ENCODE measurements around the gene MATK.

MATK gene

DNA sequence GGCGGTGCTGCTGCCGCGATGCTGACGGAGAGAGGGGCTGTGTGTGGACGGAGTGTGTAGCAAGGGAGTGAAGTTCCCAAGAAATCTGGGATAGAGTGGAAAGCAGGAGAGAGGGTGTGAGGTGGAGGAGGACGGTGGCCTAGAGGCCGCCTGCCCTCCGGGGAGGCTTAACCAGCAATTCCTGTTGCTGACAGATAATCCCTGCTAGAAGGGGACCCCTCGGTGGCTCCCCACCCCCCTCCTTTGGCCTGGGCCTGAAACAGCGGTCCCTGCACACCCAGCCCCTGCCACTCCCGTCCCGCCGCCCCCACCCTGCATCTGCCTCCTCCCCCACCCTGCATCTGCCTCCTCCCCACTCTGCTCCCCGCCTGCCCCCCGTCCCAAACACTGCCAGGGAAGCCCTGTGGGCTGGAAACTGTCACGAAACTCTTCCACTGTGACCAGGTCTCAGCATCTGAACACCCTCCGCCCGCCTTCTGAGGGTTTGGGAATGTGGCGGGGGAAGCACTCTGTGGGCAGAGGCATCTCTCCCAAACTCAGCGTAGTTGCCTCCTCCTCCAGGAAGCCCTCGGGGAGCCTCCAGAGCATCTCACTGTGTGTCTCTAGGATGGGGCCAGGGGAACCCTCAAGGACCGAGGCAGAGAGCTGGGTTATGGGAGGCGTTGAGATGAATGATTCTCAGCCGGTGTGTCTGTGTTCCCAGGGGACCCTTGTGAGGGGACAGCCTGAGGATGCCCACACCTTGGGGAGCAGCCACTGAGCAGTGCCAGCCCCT is 17.1 kb upstream of the MATK start:
- TF ChIP-seq EZH2 (IDR thresholded peaks at IDR 0.05) (no peak), FOXP2 (optimal IDR thresholded peaks at IDR 0.05; ENCODE audit: control extremely low read depth, extremely low read length, insufficient read depth) (no peak), POLR2AphosphoS5 (IDR thresholded peaks at IDR 0.05; ENCODE audit: borderline replicate concordance, low read depth, low read length) (no peak)
- no peaks in the 10 kb centered on the region for H3K36me3 ChIP-seq (ENCODE audit: insufficient read depth, low read length)
- no peak overlapping the region for H3K27ac ChIP-seq
- no peak overlapping the region for H3K4me3 ChIP-seq
- no peak overlapping the region for H3K9ac ChIP-seq (ENCODE audit: insufficient read length)
- DNase-seq (ENCODE audit: low read depth, low spot score) = no peak
- no peaks in the 10 kb centered on the region for H3K9me3 ChIP-seq (ENCODE audit: low read depth, low read length)

DNA sequence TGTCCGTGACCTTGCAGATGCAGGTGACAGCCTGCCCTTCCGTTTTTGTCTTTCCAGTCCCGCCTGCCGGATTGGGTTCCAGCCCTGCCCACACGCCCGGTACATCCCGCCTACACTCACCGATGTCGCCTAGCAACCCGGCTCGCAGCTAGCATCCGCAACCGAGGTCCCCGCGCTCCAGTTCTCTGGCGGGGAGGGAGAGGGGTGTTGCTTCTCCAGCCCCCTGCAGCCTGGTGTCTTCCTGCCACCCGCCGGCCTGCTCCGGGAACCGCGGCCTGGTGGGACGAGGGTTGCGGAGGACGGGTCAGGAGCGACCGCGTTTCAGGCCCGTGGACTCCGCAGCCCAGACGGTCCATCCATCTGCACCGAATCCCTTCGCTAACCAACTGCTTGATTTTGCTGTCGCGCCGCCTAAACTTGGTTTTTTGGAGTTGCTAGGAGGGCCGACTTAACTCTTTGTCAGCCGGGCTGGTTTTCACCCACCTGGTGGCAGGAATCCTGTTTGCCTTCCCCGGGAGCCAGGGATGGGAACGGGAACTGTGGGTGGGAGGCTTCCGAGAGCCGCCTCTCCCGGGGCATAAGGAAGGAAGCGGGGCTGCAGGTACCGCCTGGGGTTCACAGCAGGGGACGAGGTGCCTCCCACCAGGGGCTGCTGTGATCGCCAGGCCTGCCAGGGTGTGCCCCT is 15.4 kb upstream of the MATK start:
- TF ChIP-seq POLR2AphosphoS5 (IDR thresholded peaks at IDR 0.05; ENCODE audit: borderline replicate concordance, low read depth, low read length) (no peak), FOXP2 (optimal IDR thresholded peaks at IDR 0.05; ENCODE audit: control extremely low read depth, extremely low read length, insufficient read depth) (no peak)
- Histone ChIP-seq H3K9me3 (ENCODE audit: low read depth, low read length) (no peaks in the 10 kb centered on the region), H3K9ac (ENCODE audit: insufficient read length) (no peak overlapping the region), H3K4me3 (no peak overlapping the region), H3K27ac (no peak overlapping the region), H3K36me3 (ENCODE audit: insufficient read depth, low read length) (no peaks in the 10 kb centered on the region)
- DNase-seq (ENCODE audit: low read depth, low spot score) = no peak

DNA sequence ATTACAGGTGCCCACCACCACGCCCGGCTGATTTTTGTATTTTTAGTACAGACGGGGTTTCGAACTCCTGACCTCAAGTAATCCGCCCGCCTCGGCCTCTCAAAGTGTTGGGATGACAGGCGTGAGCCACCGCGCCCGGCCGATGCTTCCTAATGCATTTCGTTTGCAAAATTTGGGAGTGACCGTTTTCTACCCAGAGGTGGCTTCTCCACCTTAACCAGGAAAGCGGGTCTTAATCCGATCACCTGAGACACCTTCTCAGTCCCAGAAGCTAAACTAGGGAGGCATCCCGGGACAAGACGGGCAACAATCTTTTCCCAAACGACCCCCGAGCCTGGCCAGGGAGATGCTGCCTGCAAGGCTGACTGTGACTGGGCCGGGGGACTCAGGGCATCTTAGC is 14.8 kb upstream of the MATK start:
- no peaks in the 10 kb centered on the region for H3K36me3 ChIP-seq (ENCODE audit: insufficient read depth, low read length)
- no peak for DNase-seq (ENCODE audit: low read depth, low spot score)
- no peak overlapping the region for H3K4me3 ChIP-seq
- H3K27ac ChIP-seq = no peak overlapping the region
- no peaks in the 10 kb centered on the region for H3K9me3 ChIP-seq (ENCODE audit: low read depth, low read length)
- H3K9ac ChIP-seq (ENCODE audit: insufficient read length) = no peak overlapping the region
- TF ChIP-seq EZH2 (IDR thresholded peaks at IDR 0.05) (no peak), FOXP2 (optimal IDR thresholded peaks at IDR 0.05; ENCODE audit: control extremely low read depth, extremely low read length, insufficient read depth) (no peak), POLR2AphosphoS5 (IDR thresholded peaks at IDR 0.05; ENCODE audit: borderline replicate concordance, low read depth, low read length) (no peak)

DNA sequence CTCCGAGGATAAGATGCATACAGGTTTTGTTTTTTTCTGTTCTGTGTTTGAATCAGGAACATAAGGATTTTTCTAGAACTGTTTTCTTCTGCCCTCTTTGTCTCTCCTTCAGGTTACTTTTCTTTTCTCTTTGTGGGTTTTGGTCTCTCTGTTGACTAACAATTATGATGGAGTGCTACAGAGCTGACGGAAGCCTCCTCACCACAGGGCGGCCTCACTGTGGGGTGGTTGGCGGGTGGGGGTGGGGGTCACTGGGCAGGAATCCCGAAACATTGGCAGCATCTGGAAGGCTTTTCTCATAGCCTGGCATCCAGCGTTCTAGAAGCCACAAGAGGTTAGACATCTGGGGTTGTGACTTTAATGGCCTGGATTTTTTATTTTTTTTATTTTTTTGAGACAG is 12.0 kb upstream of the MATK start:
- Histone ChIP-seq H3K9ac (ENCODE audit: insufficient read length) (no peak overlapping the region), H3K36me3 (ENCODE audit: insufficient read depth, low read length) (no peaks in the 10 kb centered on the region), H3K4me3 (no peak overlapping the region), H3K27ac (no peak overlapping the region), H3K9me3 (ENCODE audit: low read depth, low read length) (no peaks in the 10 kb centered on the region)
- TF ChIP-seq FOXP2 (optimal IDR thresholded peaks at IDR 0.05; ENCODE audit: control extremely low read depth, extremely low read length, insufficient read depth) (no peak), POLR2AphosphoS5 (IDR thresholded peaks at IDR 0.05; ENCODE audit: borderline replicate concordance, low read depth, low read length) (no peak), EZH2 (IDR thresholded peaks at IDR 0.05) (no peak)
- DNase-seq (ENCODE audit: low read depth, low spot score) = no peak

DNA sequence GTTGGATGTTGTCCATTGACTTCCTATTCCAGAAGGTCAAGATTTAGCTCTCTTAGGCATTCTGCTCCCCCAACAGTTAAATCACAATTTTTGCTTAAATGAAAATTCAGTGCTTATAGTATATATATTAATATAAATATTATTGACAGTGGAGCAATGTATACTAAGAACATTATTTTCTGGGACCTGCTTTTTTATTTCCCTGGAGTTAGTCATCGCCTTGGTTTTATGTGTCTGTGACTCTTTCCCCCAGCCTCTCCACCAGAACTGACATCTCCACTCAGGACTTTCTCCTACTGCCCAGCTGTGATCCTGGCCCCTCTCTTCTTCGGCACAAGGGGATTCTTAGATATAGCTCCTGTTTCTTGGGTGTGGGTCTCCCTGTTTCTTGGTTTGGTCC is 10.2 kb upstream of the MATK start:
- Histone ChIP-seq H3K9ac (ENCODE audit: insufficient read length) (no peak overlapping the region), H3K36me3 (ENCODE audit: insufficient read depth, low read length) (no peaks in the 10 kb centered on the region), H3K27ac (no peak overlapping the region), H3K9me3 (ENCODE audit: low read depth, low read length) (no peaks in the 10 kb centered on the region), H3K4me3 (no peak overlapping the region)
- DNase-seq (ENCODE audit: low read depth, low spot score) = no peak
- TF ChIP-seq POLR2AphosphoS5 (IDR thresholded peaks at IDR 0.05; ENCODE audit: borderline replicate concordance, low read depth, low read length) (no peak), FOXP2 (optimal IDR thresholded peaks at IDR 0.05; ENCODE audit: control extremely low read depth, extremely low read length, insufficient read depth) (no peak), EZH2 (IDR thresholded peaks at IDR 0.05) (no peak)

DNA sequence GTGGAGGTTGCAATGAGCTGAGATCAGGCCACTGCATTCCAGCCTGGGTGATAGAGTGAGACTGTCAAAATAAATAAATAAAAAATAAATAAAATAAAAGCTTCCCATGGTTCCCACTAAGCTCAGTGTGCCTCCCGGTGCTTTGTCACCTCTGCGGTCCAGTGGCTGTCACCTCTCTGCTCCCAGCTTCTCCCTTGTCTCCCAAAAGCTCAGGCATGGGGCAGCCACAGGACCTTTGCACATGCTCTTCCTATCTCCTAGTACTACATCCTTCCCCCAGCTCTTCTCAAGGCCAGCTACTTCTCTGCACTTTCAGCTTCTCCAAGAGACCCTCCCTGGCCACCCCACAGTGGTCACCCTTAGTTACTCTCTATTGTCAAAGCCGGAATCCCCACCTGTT is 7.6 kb upstream of the MATK start:
- Histone ChIP-seq H3K36me3 (ENCODE audit: insufficient read depth, low read length) (no peaks in the 10 kb centered on the region), H3K9me3 (ENCODE audit: low read depth, low read length) (no peaks in the 10 kb centered on the region), H3K27ac (no peak overlapping the region), H3K9ac (ENCODE audit: insufficient read length) (no peak overlapping the region), H3K4me3 (no peak overlapping the region)
- TF ChIP-seq FOXP2 (optimal IDR thresholded peaks at IDR 0.05; ENCODE audit: control extremely low read depth, extremely low read length, insufficient read depth) (no peak), EZH2 (IDR thresholded peaks at IDR 0.05) (no peak), POLR2AphosphoS5 (IDR thresholded peaks at IDR 0.05; ENCODE audit: borderline replicate concordance, low read depth, low read length) (no peak)
- DNase-seq (ENCODE audit: low read depth, low spot score) = no peak

DNA sequence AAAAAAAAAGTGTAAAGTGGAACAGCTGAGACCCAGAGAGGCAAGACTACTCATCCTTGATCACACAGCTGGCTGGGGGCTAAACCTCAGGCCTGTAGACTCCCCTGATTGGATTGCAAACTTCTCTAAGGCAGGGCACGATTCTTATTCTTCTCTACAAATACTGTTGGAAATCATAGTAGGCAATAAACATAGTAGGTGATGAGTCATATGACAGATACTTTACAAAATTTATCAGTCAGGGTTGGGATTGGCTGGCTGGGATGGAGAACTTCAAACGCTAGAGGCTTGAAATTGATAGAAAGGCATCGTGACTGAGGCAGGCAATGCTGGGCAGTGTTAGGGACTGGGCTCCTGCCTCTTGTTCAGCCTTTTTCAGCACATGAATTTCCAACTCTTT is 5.9 kb upstream of the MATK start:
- DNase-seq (ENCODE audit: low read depth, low spot score) = no peak
- H3K9ac ChIP-seq (ENCODE audit: insufficient read length) = no peak overlapping the region
- TF ChIP-seq POLR2AphosphoS5 (IDR thresholded peaks at IDR 0.05; ENCODE audit: borderline replicate concordance, low read depth, low read length) (no peak), EZH2 (IDR thresholded peaks at IDR 0.05) (no peak), FOXP2 (optimal IDR thresholded peaks at IDR 0.05; ENCODE audit: control extremely low read depth, extremely low read length, insufficient read depth) (no peak)

DNA sequence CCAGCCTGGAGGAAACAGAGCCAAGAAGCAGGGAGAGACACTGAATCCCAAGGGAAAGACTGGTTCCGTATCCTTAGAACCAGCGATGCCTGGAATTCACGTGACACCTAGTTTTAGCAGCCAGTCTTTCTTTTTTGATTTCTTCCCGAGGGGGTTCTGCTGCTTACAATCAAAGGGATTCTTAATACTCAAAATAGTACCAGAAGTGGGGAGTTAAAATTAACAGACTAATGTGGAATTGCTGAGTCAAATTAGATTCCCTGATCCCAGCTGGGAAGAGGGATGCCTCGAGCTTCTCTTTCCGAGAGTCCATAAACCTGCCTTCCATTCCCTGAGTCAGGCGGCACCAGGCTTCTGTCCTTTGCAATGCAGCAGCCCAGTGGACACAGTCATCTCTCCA is 4.8 kb upstream of the MATK start:
- Histone ChIP-seq H3K4me3 (no peak overlapping the region), H3K27ac (no peak overlapping the region), H3K36me3 (ENCODE audit: insufficient read depth, low read length) (no peaks in the 10 kb centered on the region), H3K9me3 (ENCODE audit: low read depth, low read length) (no peaks in the 10 kb centered on the region), H3K9ac (ENCODE audit: insufficient read length) (no peak overlapping the region)
- TF ChIP-seq FOXP2 (optimal IDR thresholded peaks at IDR 0.05; ENCODE audit: control extremely low read depth, extremely low read length, insufficient read depth) = no peak
- TF ChIP-seq POLR2AphosphoS5 (IDR thresholded peaks at IDR 0.05; ENCODE audit: borderline replicate concordance, low read depth, low read length) = no peak
- TF ChIP-seq EZH2 (IDR thresholded peaks at IDR 0.05) = no peak
- DNase-seq (ENCODE audit: low read depth, low spot score) = no peak

More for the DNA sequence above, 5.9 kb upstream of the MATK start:
- no peaks in the 10 kb centered on the region for H3K9me3 ChIP-seq (ENCODE audit: low read depth, low read length)
- no peak overlapping the region for H3K4me3 ChIP-seq
- H3K27ac ChIP-seq = no peak overlapping the region
- H3K36me3 ChIP-seq (ENCODE audit: insufficient read depth, low read length) = no peaks in the 10 kb centered on the region
